Measurements from ENCODE around the gene ADAMTS15. TPM values are rescaled to one million over a fixed set of nuclear protein-coding genes. Genes with fewer than 3 reads are reported as not detected.
A peak's percentile ranks its signal among the peaks of the same experiment; 100 is the strongest.

ADAMTS15 gene
- total RNA-seq, 1 donor from 2014 or later, result 81.6 TPM

- no peak for TF ChIP-seq CTCF (IDR thresholded peaks at IDR 0.05)
- Mint-ChIP-seq H3K36me3 (ENCODE audit: unreplicated experiment) (no peaks in the 10 kb centered on the region), H3K27ac (ENCODE audit: unreplicated experiment) (peak overlapping the region; percentile 45), H3K9me3 (ENCODE audit: unreplicated experiment) (no peaks in the 10 kb centered on the region), H3K27me3 (ENCODE audit: unreplicated experiment) (no peaks in the 10 kb centered on the region), H3K4me3 (ENCODE audit: unreplicated experiment) (no peak overlapping the region), H3K4me1 (ENCODE audit: unreplicated experiment) (peaks cover 17% of the 10 kb centered on the region)
- no peak for DNase-seq (ENCODE audit: extremely low spot score, unreplicated experiment)
These were observed 74.0 kb downstream of the ADAMTS15 start for GRCh38 chr11:130522284-130522961.

GRCh38 chr11:130523166-130523565 is 74.7 kb downstream of the ADAMTS15 start:
- H3K27me3 Mint-ChIP-seq (ENCODE audit: unreplicated experiment), result no peaks in the 10 kb centered on the region
- DNase-seq (ENCODE audit: extremely low spot score, unreplicated experiment), result no peak
- no peaks in the 10 kb centered on the region for H3K36me3 Mint-ChIP-seq (ENCODE audit: unreplicated experiment)
- no peaks in the 10 kb centered on the region for H3K9me3 Mint-ChIP-seq (ENCODE audit: unreplicated experiment)
- TF ChIP-seq CTCF (IDR thresholded peaks at IDR 0.05), result no peak
- H3K4me3 Mint-ChIP-seq (ENCODE audit: unreplicated experiment), result no peak overlapping the region
- peaks cover 23% of the 10 kb centered on the region for H3K4me1 Mint-ChIP-seq (ENCODE audit: unreplicated experiment)
- H3K27ac Mint-ChIP-seq (ENCODE audit: unreplicated experiment), result no peak overlapping the region

GRCh38 chr11:130523609-130524008 is 75.2 kb downstream of the ADAMTS15 start:
- Mint-ChIP-seq H3K4me3 (ENCODE audit: unreplicated experiment) (no peak overlapping the region), H3K36me3 (ENCODE audit: unreplicated experiment) (no peaks in the 10 kb centered on the region), H3K27ac (ENCODE audit: unreplicated experiment) (no peak overlapping the region), H3K4me1 (ENCODE audit: unreplicated experiment) (peaks cover 28% of the 10 kb centered on the region), H3K9me3 (ENCODE audit: unreplicated experiment) (no peaks in the 10 kb centered on the region), H3K27me3 (ENCODE audit: unreplicated experiment) (no peaks in the 10 kb centered on the region)
- TF ChIP-seq CTCF (IDR thresholded peaks at IDR 0.05), result no peak
- DNase-seq (ENCODE audit: extremely low spot score, unreplicated experiment), result no peak

- no peak overlapping the region for H3K27ac Mint-ChIP-seq (ENCODE audit: unreplicated experiment)
These were observed 75.8 kb downstream of the ADAMTS15 start for GRCh38 chr11:130524132-130524790.

More at GRCh38 chr11:130524132-130524790, 75.8 kb downstream of the ADAMTS15 start:
- no peaks in the 10 kb centered on the region for H3K27me3 Mint-ChIP-seq (ENCODE audit: unreplicated experiment)
- H3K36me3 Mint-ChIP-seq (ENCODE audit: unreplicated experiment), result no peaks in the 10 kb centered on the region
- no peaks in the 10 kb centered on the region for H3K9me3 Mint-ChIP-seq (ENCODE audit: unreplicated experiment)
- no peak for DNase-seq (ENCODE audit: extremely low spot score, unreplicated experiment)
- TF ChIP-seq CTCF (IDR thresholded peaks at IDR 0.05), result no peak
- no peak overlapping the region for H3K4me3 Mint-ChIP-seq (ENCODE audit: unreplicated experiment)
- peaks cover 34% of the 10 kb centered on the region for H3K4me1 Mint-ChIP-seq (ENCODE audit: unreplicated experiment)

Measured in osteocyte (in vitro differentiated cells).